Dendritic cell treated with granulocyte-macrophage colony-stimulating factor and Interleukin-4, amounts not matched to agents 40 ng/mL and 50 ng/mL, for 4 days (primary cell): Measurements from ENCODE around the gene MED23.
"Not testable (repeated sequence)": the region's sequence is repeated elsewhere in the genome, so short reads cannot be mapped to it uniquely, and the experiment has no call there.

ENCODE experiments used
- H3K27ac Mint-ChIP-seq: one replicate; pipeline ENCODE4 v1.8.0; 2022; ENCODE audit warnings: mild to moderate bottlenecking, mixed read lengths
- H3K27me3 Mint-ChIP-seq: one replicate; pipeline ENCODE4 v1.8.0; 2022; ENCODE audit warnings: mild to moderate bottlenecking, mixed read lengths
- H3K36me3 Mint-ChIP-seq: one replicate; pipeline ENCODE4 v1.8.0; 2022; ENCODE audit warnings: low read depth, mixed read lengths
- H3K4me1 Mint-ChIP-seq: one replicate; pipeline ENCODE4 v1.8.0; 2022; ENCODE audit warnings: low read depth, mixed read lengths
- H3K4me3 Mint-ChIP-seq: one replicate; pipeline ENCODE4 v1.8.0; 2022; ENCODE audit warnings: mild to moderate bottlenecking, moderate library complexity, mixed read lengths
- H3K9me3 Mint-ChIP-seq: one replicate; pipeline ENCODE4 v1.8.0; 2022; ENCODE audit warnings: mixed read lengths
- intact Hi-C: fragments of 100-400 bp; cut with micrococcal nuclease; formaldehyde crosslinking; loops from one replicate; pipeline ENCODE4 v1.15.0; 2022

Gene MED23

DNA sequence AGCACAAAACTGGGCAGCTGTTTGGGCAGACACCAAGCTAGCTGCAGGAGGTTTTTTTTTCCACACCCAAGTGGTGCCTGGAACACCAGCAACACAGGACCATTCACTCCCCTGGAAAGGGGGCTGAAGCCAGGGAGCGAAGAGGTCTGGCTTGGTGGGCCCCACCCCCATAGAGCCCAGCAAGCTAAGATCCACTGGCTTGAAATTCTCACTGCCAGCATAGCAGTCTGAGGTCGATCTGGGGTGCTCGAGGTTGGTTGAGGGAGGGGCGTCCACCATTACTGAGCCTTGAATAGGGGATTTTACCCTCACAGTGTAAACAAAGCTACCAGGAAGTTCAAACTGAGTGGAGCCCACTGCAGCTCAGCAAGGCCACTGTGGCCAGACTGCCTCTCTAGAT, 89.4 kb downstream of the MED23 start:
- H3K4me1 Mint-ChIP-seq, H3K36me3 Mint-ChIP-seq, intact Hi-C loops: not testable (repeated sequence)

GRCh38 chr6:131532580-131533039, 95.4 kb downstream of the MED23 start:
- intact Hi-C loops = loop anchor here (2.0 to 5.0 kb wide), 3 partner anchors 335 to 1210 kb away; no protein-coding TSS in a partner anchor
- Mint-ChIP-seq H3K9me3 (no peaks in the 10 kb centered on the region), H3K27ac (no peak overlapping the region), H3K27me3 (no peaks in the 10 kb centered on the region), H3K4me1 (no peaks in the 10 kb centered on the region), H3K4me3 (no peak overlapping the region), H3K36me3 (no peaks in the 10 kb centered on the region)

More for the DNA sequence above, 89.4 kb downstream of the MED23 start:
- not testable (repeated sequence) for H3K27ac Mint-ChIP-seq, H3K9me3 Mint-ChIP-seq, H3K27me3 Mint-ChIP-seq, H3K4me3 Mint-ChIP-seq

DNA sequence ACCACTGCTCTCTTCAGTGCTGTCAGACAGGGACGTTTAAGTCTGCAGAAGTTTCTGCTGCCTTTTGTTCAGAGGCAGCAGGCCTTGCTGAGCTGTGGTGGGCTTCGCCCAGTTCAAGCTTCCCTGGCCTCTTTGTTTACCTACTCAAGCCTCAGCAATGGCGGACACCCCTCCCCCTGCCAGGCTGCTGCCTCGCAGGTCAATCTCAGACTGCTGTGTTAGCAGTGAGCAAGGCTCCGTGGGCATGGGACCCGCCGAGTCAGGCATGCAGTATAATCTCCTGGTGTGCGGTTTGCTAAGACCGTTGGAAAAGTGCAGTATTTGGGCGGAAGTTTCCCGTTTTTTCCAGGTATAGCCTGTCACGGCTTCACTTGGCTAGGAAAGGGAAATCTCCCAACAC, 96.4 kb downstream of the MED23 start:
- intact Hi-C loops = loop anchor here (2.0 to 5.0 kb wide), 3 partner anchors 334 to 1209 kb away; no protein-coding TSS in a partner anchor
- not testable (repeated sequence) for H3K27ac Mint-ChIP-seq, H3K27me3 Mint-ChIP-seq, H3K4me3 Mint-ChIP-seq, H3K4me1 Mint-ChIP-seq, H3K36me3 Mint-ChIP-seq, H3K9me3 Mint-ChIP-seq

DNA sequence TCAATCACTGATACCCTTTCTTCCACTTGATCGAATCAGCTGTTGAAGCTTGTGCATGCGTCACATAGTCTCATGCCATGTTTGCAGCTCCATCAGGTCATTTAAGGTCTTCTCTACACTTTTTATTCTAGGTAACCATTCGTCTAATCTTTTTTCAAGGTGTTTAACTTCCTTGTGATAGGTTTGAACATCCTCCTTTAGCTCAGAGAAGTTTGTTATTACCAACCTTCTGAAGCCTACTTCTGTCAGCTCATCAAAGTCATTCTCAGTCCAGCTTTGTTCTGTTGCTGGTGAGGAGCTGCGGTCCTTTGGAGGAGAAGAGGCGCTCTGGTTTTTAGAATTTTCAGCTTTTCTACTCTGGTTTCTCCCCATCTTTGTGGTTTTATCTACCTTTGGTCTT, 97.1 kb downstream of the MED23 start:
- intact Hi-C loops = loop anchor here (5.0 kb wide), 2 partner anchors 334 to 414 kb away; no protein-coding TSS in a partner anchor
- H3K9me3 Mint-ChIP-seq, H3K4me1 Mint-ChIP-seq, H3K4me3 Mint-ChIP-seq, H3K27me3 Mint-ChIP-seq, H3K36me3 Mint-ChIP-seq, H3K27ac Mint-ChIP-seq: not testable (repeated sequence)

GRCh38 chr6:131524695-131525336, 103.2 kb downstream of the MED23 start:
- H3K27ac Mint-ChIP-seq = no peak overlapping the region
- H3K4me3 Mint-ChIP-seq = no peak overlapping the region
- H3K27me3 Mint-ChIP-seq = no peaks in the 10 kb centered on the region
- peaks cover 6% of the 10 kb centered on the region for H3K9me3 Mint-ChIP-seq
- intact Hi-C loops = no loop called here
- no peaks in the 10 kb centered on the region for H3K36me3 Mint-ChIP-seq
- H3K4me1 Mint-ChIP-seq = no peaks in the 10 kb centered on the region

GRCh38 chr6:131523988-131524673, 103.9 kb downstream of the MED23 start:
- H3K36me3 Mint-ChIP-seq = no peaks in the 10 kb centered on the region
- H3K27ac Mint-ChIP-seq = no peak overlapping the region
- no peak overlapping the region for H3K4me3 Mint-ChIP-seq
- H3K9me3 Mint-ChIP-seq = peaks cover 6% of the 10 kb centered on the region
- H3K4me1 Mint-ChIP-seq = no peaks in the 10 kb centered on the region
- intact Hi-C loops = no loop called here
- H3K27me3 Mint-ChIP-seq = no peaks in the 10 kb centered on the region
